AG09309 (cell line): ENCODE data around the gene PRKAG3.

Experiments used
- DNase-seq: peaks from one replicate; pipeline ENCODE4 v3.0.0-alpha.2; 2010; ENCODE audit warnings: low read depth
- H3K4me3 ChIP-seq: 2 replicates; pipeline ENCODE4 v1.5.1; 2011; ENCODE audit warnings: mild to moderate bottlenecking, low read depth, low read length, moderate library complexity; ENCODE audit not compliant: control insufficient read depth
- CTCF ChIP-seq: IDR thresholded peaks from 2 replicates; pipeline ENCODE4 v1.5.1; 2011; ENCODE audit warnings: mild to moderate bottlenecking, low read depth, low read length, inconsistent platforms; ENCODE audit not compliant: insufficient read depth, control insufficient read depth; ENCODE audit errors: missing control alignments

The PRKAG3 gene

GRCh38 chr2:218863021-218863520, 31.5 kb upstream of the PRKAG3 start:
- H3K4me3 ChIP-seq, result no peak overlapping the region
- no peak for DNase-seq
- no peak for TF ChIP-seq CTCF

- DNase-seq, result no peak
- no peak for TF ChIP-seq CTCF
- no peak overlapping the region for H3K4me3 ChIP-seq
Measured at GRCh38 chr2:218861645-218862318, 30.2 kb upstream of the PRKAG3 start.

GRCh38 chr2:218860950-218861381, 29.4 kb upstream of the PRKAG3 start:
- no peak overlapping the region for H3K4me3 ChIP-seq
- no peak for DNase-seq

GRCh38 chr2:218859988-218860831, 28.6 kb upstream of the PRKAG3 start:
- no peak for TF ChIP-seq CTCF
- no peak overlapping the region; the same call in 1 of the 2 replicates for H3K4me3 ChIP-seq
- DNase-seq, result no peak

More at GRCh38 chr2:218860950-218861381, 29.4 kb upstream of the PRKAG3 start:
- no peak for TF ChIP-seq CTCF

- H3K4me3 ChIP-seq, result no peak within 1 kb of the TSS; the same call in 1 of the 2 replicates
- no peak for TF ChIP-seq CTCF
- no peak for DNase-seq
Measured at GRCh38 chr2:218859556-218859987, 28.0 kb upstream of the PRKAG3 start, which contains the start of gene WNT6. TSS of gene WNT6 (plus strand) at chr2:218859805. CDS start at chr2:218860038, 233 bp downstream.

GRCh38 chr2:218858671-218859555, 27.3 kb upstream of the PRKAG3 start:
- TF ChIP-seq CTCF, result no peak
- H3K4me3 ChIP-seq, result no peak overlapping the region
- no peak for DNase-seq
